GM19193 (cell line): ENCODE results near the gene RAPGEF3.

ENCODE experiments used
- POLR2A ChIP-seq: IDR thresholded peaks from 4 replicates; pipeline ENCODE4 v1.6.1; 2011; ENCODE audit not compliant: insufficient read depth, insufficient read length; ENCODE audit errors: extremely low read depth

Gene RAPGEF3, protein sequence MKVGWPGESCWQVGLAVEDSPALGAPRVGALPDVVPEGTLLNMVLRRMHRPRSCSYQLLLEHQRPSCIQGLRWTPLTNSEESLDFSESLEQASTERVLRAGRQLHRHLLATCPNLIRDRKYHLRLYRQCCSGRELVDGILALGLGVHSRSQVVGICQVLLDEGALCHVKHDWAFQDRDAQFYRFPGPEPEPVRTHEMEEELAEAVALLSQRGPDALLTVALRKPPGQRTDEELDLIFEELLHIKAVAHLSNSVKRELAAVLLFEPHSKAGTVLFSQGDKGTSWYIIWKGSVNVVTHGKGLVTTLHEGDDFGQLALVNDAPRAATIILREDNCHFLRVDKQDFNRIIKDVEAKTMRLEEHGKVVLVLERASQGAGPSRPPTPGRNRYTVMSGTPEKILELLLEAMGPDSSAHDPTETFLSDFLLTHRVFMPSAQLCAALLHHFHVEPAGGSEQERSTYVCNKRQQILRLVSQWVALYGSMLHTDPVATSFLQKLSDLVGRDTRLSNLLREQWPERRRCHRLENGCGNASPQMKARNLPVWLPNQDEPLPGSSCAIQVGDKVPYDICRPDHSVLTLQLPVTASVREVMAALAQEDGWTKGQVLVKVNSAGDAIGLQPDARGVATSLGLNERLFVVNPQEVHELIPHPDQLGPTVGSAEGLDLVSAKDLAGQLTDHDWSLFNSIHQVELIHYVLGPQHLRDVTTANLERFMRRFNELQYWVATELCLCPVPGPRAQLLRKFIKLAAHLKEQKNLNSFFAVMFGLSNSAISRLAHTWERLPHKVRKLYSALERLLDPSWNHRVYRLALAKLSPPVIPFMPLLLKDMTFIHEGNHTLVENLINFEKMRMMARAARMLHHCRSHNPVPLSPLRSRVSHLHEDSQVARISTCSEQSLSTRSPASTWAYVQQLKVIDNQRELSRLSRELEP

DNA sequence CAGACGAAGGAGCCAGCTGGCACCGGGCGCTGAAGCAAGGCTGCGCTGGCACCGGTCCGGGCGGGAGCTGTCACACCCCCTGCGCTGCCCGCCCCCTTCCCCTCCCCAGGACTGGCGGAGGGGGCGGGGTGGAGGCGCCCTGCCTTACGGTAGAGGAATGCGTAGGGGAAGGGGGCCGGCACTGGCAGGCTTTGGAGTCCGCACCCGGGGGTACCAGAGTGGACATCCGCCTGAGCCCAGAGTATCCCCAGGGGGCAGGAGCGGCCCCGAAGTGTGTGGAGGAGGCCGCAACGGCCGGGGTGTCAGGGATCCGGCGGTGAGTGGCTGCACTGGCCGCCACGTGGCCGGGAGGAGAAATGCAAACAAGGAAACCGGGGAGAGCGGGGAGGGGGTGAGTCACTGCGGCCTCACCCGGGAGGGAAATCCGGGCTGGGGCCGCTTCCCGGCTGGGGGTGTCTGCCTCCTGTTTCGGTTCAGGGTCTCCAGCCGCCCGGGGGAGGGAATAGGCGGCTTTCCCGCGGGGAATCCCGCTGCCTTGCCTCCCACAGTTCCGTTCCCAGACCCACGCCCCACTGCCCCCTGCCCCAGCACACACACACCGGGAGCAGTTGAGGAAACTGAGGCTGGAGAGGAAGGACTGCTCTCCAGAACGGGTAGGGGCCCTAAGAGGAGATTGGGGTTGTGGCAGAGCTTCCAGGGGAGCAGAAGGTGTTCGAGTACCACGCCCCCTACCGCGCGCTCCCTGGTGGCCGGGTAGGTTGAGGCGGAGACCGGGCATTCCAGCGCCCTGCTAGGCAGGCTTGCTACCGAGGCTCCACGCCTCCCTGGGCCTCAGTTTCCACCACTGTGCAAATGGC, at the start of gene RAPGEF3:
RAPGEF3 (minus strand) TSS at position 47 of the 857 bp plus-strand sequence. CDS start 324 bp downstream, outside the sequence.
- peak; percentile 16 for TF ChIP-seq POLR2A

DNA sequence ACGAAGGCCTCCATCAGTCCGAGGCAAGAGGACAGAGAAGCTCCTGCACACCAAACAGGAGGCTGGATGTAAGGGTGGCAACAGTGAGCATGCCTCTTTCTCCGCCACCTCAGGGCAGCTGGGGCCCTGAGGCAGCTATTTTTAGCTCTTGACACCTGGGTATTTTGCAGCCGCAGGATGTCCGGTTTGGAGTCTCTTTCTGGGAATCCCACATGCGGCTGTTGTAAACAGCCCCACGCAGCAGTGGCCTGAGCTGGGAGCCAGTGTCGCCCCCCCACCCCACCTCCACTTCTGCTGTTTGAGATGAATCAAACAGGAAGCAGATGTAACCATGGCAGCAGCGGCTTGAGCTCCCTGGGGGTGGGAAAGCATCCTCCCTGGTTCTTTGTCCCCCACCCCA, 49.4 kb upstream of the RAPGEF3 start:
- TF ChIP-seq POLR2A = peak; percentile 23

DNA sequence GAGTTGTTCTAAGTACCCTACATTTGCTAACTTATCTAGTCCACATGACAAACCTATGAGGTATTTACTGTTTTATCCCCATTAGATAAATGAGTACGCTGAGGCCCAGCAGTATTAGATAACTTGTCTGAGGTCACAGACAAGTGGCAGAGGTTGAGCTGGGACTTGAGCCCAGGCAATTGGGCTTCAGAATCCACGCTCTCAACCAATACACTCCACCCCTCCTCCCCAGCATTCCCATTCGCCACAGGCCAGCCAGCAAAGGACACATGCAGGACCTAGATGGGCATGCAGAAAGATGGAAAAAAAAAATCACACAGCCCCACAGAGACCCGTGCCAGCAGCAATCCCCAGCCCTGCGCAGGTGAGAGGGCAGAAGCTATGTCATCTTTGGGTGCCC, 48.7 kb upstream of the RAPGEF3 start:
- TF ChIP-seq POLR2A = no peak

DNA sequence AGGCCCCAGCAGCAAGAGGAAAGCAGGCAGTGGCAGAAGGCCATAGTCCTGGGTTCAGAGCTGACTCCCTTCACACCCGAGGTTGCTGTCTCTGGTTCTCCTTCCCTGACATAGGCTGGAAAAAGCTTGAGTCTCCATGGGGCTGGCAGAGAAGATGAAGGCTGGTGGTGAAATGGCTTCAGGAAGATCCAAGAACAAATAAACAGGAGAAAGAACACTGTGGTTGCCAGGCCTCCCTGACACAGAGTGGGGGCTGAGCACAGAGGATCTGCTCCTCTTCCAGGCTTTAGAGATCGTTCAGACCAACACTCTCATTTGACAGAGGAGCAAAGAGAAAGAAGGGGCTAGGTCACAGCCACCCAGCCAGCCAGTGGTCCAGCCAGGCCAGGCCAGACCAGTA, 46.7 kb upstream of the RAPGEF3 start:
- no peak for TF ChIP-seq POLR2A

DNA sequence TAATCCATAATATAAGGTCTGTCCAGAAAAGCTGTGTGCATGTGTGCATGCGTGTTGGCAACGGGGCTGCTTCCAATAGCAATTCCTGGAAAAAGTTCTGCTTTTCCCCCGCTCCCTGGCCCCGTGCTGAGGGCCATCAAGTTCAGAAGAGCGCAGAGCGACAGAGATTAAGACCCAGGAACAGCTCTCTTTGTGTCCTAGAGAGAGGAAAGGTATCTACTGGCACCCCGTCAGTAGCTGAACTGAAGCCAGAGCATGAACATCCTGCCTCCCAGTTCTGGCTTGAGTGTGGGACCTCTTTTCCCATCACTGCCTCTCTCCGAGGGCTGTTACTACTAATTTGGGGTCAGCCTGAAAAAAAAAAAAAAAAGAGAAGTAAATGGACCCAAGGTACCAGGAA, 45.5 kb upstream of the RAPGEF3 start:
- no peak for TF ChIP-seq POLR2A

DNA sequence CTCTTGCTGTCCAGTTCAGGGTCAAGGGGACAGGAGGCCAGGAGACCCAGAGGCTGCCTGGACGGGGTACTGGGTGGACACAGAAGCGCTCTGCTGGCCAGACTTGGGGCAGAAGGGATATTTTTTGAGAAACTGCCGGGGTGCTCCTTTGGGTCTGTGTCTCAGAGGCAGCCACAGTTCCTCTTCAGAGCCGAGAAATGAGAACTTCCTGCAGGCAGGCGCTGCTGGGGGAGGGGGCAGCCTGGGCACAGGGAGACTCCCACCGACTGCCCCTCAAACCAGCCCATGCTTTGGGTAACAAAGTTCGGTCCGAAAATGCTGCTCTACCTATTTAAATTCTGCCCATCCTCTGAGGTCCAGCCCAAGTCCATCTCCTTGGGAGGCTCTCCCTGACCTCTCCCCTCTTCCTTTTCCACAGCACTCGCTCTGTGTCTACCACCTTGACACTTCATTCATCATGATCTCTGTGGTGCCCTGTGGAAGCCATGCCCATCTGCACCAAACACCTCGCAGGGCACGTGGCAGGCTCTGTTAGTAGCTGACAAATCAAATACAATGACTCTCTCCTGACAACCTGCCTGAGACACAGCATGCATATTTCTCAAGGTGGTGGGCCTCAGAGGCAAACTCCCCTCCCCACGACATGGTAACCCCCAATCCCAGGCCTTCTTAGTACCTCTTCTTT, 44.7 kb upstream of the RAPGEF3 start:
- no peak for TF ChIP-seq POLR2A

DNA sequence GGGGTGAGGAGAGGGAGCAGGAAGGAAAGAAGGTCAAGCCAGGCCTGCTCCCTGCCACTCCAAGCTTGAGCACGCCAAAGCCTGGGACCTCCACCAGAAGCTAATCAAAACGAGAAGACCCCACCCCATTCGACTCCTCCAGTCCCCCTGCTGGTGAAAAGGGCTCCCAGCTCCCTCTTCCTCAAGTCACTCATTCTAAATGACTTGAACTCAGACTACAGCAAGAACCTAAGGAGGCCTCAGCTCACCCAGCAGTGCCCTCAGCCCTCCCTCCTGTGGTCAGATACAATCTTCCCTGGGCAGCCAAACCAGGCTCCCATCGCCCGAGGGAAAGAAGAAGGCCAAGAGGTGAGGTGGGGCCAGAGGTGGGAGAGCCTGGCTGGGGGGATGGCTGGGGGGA, 43.6 kb upstream of the RAPGEF3 start:
- TF ChIP-seq POLR2A = no peak

DNA sequence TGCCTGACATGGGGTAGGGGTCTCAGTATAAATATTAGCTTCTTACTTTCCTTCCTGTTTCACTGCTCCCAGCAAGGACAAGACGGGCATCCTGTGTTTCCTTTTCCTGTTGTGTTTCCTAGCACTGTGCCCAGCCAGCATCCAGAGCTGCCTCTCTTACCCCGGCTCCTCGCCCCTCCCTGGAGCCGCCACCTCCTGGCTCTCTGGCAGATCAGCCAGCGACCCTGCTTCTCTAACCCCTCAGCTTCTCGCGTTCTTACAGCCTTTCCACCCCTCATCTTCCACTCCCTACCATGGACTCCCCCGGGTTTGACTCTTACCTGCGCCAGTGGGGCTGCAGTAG, 43.2 kb upstream of the RAPGEF3 start:
- no peak for TF ChIP-seq POLR2A

DNA sequence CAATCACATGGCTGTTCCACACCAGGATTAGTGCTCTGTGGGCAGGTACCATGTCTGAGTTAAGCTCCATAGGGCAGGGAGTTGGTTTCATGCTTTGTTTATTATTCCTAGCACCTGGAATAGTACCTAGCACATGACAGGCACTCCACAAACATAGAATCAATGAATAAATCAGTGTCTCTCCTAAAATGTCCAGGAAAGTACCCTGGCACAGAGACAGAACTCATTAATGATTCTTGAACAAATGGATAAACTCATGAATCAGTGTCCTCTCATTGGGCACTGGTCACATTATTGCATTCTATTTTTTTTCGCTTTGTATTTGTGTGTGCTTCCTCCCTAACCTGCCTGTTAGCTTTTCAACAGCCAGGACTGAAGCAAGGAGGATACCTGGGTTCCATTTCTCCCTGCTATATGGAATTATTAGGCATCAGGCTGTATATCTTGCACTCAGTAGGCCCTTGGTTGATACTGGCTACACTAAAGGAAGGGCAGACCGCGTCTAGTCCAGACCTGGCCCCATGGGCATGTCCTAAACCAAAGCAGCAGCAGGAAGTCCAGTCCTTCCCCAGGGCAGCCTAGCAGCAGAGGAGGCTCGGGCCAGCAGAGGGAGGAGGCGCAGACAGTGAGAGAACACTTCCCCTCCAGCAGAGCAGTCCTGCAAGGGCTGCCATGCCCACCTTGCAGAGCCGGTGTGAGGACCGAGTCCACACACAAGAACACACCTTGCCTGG, 42.7 kb upstream of the RAPGEF3 start:
- no peak for TF ChIP-seq POLR2A

DNA sequence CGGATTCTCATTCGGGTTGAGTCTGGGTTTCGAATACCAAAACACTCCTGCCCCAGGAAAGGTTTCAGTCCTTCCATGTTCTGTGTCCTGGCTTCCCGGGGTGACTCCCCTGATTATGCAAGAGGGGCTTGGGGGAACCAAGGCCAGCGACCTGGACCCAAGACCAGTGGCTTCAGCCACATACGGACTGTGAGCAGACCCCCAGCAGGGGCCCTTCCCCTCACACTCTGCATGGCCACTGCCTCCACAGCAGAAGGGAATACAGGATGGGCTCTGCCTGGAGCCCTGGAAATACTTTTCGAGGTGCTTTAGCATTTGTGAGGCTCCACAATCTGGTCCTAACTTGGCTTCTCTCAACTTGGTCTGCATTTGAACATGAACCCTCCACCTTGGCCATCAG, 41.9 kb upstream of the RAPGEF3 start:
- TF ChIP-seq POLR2A = no peak

DNA sequence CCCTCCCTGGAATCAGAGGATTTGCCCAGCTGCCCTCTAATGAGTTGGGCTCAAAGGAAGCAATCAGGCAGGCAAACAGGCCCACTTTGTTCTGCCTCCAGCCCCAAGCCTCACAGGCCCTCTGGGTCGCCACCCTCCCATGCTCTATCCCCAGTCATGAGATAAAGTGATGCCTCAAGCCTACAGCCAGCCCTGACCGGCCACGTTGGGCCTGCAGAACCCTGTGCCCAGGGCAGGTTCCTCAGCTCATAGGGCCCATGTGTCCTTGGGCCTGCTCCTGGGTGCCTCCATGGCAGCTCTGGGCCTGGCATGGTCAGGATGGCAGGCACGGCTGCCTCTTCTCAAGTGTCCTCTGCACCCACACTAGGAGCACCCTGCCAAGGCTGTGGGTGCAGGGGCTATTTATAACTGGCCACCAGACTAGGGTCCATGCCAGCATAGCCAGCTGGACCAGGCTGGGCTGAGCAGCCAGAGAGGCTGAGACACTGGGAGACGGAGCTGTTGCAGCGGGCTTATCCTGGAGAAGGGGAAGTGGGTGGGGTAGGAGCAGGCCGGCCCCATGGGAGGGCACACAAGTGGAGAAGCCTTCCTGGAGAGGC, 40.8 kb upstream of the RAPGEF3 start:
- no peak for TF ChIP-seq POLR2A

DNA sequence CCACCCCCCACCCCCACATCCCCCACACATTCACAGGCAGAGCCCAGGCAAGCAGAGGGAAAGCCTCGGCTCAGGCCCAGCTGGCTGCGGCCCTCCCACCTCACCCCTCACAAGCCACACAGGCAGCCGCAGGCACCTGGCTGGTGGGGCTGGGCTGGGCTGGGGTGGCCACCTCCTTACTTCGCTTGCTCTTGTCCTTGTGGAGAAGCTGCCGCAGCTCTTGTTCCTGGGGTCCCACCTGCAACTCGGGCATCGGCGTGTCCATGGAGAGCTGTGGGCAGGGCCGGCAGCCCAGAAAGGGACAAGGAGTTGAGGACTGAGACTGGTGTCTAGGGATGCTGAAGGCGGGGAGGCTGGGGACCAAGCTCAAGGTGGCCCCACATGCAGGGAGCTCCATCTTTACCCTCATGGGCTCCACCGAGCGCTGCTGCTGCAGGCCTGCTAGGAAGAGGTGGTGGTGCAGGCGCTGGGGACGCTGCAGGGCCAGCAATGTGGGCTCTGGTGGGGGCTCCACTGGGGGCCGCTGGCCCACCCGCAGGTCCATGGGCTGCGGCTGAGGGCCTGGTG, 39.8 kb upstream of the RAPGEF3 start:
- no peak for TF ChIP-seq POLR2A

DNA sequence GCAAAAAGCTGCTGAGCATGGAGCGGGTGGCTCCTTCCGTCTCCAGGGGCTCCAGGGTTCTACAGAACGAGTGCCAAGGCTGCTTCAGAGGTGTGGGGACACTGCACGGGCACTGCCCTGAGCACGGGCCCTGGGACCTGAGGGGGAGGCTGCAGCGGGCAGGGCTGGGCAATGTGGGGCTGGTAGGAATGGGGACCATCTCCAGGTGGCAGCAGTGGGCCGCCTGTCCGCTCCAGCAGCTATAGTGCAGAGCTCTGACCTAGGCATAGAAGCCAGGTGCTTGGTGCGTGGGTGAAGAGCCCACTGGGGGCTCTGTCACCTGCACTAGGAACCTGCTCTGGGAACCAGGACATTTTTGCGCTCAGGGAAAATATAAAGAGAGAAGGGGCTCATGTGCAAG, 38.8 kb upstream of the RAPGEF3 start:
- TF ChIP-seq POLR2A = no peak
